ENCODE data around the gene GLRX5.

Gene GLRX5

DNA sequence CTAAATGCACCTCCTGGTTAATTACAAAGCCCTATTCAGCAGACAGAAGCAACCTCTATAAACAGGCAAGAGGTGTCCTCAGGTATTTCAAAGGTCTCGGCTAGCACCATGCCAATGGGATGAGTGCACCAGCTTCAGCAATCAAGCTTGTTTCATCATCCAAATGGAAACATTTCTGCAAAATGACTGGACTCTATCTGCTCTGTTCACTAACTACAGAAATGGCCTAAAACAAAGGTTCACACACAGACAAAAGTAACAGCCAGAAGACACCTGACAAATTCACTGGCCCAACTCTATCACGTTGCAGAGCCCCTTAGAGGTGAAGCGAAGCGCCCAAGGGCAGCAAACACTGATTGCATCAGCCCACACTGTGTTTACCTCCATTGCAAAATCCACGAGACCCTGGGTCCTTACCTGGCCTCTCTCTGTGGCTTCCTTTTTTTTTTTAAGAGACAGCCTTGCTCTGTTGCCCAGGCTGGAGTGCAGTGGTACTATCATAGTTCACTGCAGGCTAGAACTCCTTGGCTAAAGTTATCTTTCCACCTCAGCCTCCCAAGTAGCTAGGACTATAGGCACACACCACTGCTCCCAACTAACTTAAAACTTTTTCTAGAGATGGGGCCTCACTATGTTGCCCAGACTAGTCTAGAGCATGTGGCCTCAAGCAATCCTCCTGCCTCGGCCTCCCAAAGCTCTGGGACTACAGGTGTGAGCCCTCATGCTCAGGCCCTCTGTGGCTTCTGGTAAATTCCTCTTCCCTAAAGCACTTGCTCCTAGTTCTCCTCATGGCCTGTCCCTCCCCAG, 9.9 kb upstream of the GLRX5 start:
- Histone ChIP-seq H3K79me2 (ENCODE audit: low read length) (peaks cover 9% of the 10 kb centered on the region), H3K27ac (ENCODE audit: low read length) (no peak overlapping the region), H3K36me3 (replicated peaks; ENCODE audit: low read depth, low read length) (peaks cover 7% of the 10 kb centered on the region), H3K27me3 (ENCODE audit: low read depth, low read length) (no peaks in the 10 kb centered on the region), H3K9me3 (ENCODE audit: insufficient read depth, low read length) (no peaks in the 10 kb centered on the region), H4K20me1 (ENCODE audit: insufficient read depth, low read length) (no peaks in the 10 kb centered on the region), H2AFZ (ENCODE audit: low read depth, low read length) (no peak overlapping the region), H3K4me3 (ENCODE audit: low read length) (no peak overlapping the region), H3K4me2 (ENCODE audit: low read length) (no peak overlapping the region), H3K9ac (ENCODE audit: low read length) (no peak overlapping the region), H3K4me1 (ENCODE audit: low read length) (peaks cover 56% of the 10 kb centered on the region)
- TF ChIP-seq, protein P1, sequence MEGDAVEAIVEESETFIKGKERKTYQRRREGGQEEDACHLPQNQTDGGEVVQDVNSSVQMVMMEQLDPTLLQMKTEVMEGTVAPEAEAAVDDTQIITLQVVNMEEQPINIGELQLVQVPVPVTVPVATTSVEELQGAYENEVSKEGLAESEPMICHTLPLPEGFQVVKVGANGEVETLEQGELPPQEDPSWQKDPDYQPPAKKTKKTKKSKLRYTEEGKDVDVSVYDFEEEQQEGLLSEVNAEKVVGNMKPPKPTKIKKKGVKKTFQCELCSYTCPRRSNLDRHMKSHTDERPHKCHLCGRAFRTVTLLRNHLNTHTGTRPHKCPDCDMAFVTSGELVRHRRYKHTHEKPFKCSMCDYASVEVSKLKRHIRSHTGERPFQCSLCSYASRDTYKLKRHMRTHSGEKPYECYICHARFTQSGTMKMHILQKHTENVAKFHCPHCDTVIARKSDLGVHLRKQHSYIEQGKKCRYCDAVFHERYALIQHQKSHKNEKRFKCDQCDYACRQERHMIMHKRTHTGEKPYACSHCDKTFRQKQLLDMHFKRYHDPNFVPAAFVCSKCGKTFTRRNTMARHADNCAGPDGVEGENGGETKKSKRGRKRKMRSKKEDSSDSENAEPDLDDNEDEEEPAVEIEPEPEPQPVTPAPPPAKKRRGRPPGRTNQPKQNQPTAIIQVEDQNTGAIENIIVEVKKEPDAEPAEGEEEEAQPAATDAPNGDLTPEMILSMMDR (IDR thresholded peaks at IDR 0.05; ENCODE audit: low read depth, low read length): no peak
- TF ChIP-seq EZH2phosphoT487 (IDR thresholded peaks at IDR 0.05; ENCODE audit: low read depth): no peak

DNA sequence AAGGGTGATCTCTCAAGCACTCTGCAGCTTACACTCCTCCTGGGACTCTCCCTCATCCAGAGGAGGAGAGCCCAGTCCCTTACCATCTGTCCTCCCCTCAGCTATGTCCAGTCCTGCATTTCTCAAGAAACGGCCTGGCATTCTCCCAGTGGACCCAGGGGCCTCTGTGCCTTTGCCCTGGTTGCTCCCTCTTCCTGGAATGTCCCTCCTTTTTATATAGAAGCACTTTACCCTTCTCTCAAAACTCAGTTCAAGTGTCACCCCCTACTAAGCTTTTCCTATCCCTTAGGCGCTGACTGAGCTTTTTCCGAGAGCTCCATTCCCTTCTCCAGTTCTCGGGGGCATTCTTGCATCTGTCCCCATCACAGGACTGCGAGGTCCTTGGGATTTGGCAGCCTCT, 8.9 kb upstream of the GLRX5 start:
- H3K79me2 ChIP-seq (ENCODE audit: low read length): peaks cover 20% of the 10 kb centered on the region
- H3K4me2 ChIP-seq (ENCODE audit: low read length): no peak overlapping the region
- peaks cover 10% of the 10 kb centered on the region for H3K36me3 ChIP-seq (replicated peaks; ENCODE audit: low read depth, low read length)
- H2AFZ ChIP-seq (ENCODE audit: low read depth, low read length): no peak overlapping the region
- no peaks in the 10 kb centered on the region for H3K9me3 ChIP-seq (ENCODE audit: insufficient read depth, low read length)
- H4K20me1 ChIP-seq (ENCODE audit: insufficient read depth, low read length): peaks cover 7% of the 10 kb centered on the region
- H3K27ac ChIP-seq (ENCODE audit: low read length): no peak overlapping the region
- H3K4me1 ChIP-seq (ENCODE audit: low read length): peaks cover 47% of the 10 kb centered on the region
- H3K9ac ChIP-seq (ENCODE audit: low read length): no peak overlapping the region
- H3K27me3 ChIP-seq (ENCODE audit: low read depth, low read length): no peaks in the 10 kb centered on the region
- no peak overlapping the region for H3K4me3 ChIP-seq (ENCODE audit: low read length)
- TF ChIP-seq EZH2phosphoT487 (IDR thresholded peaks at IDR 0.05; ENCODE audit: low read depth): no peak
- TF ChIP-seq, protein P1 (IDR thresholded peaks at IDR 0.05; ENCODE audit: low read depth, low read length): no peak

DNA sequence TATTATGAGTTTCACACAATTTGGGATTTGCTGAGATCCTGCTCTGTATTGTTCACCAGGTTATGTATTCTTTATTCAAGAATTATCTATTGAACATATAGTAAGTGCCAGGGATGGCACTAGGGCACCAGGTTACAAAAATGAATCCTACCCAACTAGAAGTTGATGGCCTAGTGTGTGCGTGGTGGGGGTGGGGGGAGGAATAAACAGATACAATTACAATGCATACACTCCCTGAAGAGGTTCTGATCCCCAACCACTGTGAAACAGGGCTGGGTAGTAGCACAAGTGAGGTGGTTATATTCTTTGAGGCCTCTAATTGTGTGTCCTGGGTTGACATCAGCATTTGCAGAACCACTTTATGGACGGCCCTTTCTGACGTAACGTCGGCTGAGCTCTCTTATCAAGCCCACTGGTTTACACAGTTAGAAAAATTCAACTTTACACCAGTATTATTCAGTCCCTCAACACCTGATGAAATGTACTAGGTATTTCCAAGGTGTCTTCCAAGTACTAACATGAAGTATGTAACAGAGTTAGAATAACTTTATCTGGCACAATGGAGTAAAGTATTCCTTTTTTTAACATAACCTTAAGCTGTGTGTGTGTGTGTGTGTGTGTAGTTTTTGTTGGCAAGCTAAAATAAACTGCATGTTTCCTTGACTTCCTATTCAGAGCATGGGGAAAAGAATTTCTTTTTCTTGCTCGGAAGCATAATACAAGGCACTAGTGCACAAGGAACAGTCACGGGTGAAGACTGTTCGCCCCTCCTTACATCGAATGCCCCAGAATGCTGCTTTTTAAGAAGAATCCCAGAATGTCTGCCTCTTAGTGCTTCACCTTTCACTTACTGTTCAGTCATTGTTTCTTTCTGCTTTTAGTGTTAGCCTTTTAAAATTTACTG, 8.1 kb upstream of the GLRX5 start:
- H3K9ac ChIP-seq (ENCODE audit: low read length): no peak overlapping the region
- H3K27me3 ChIP-seq (ENCODE audit: low read depth, low read length): no peaks in the 10 kb centered on the region
- peaks cover 15% of the 10 kb centered on the region for H3K36me3 ChIP-seq (replicated peaks; ENCODE audit: low read depth, low read length)
- H3K4me2 ChIP-seq (ENCODE audit: low read length): no peak overlapping the region
- no peaks in the 10 kb centered on the region for H3K9me3 ChIP-seq (ENCODE audit: insufficient read depth, low read length)
- H3K4me3 ChIP-seq (ENCODE audit: low read length): no peak overlapping the region
- H2AFZ ChIP-seq (ENCODE audit: low read depth, low read length): no peak overlapping the region
- TF ChIP-seq EZH2phosphoT487 (IDR thresholded peaks at IDR 0.05; ENCODE audit: low read depth): no peak
- TF ChIP-seq, protein P1 (IDR thresholded peaks at IDR 0.05; ENCODE audit: low read depth, low read length): no peak
- H3K27ac ChIP-seq (ENCODE audit: low read length): no peak overlapping the region
- H3K4me1 ChIP-seq (ENCODE audit: low read length): peaks cover 48% of the 10 kb centered on the region
- peaks cover 7% of the 10 kb centered on the region for H4K20me1 ChIP-seq (ENCODE audit: insufficient read depth, low read length)
- peaks cover 28% of the 10 kb centered on the region for H3K79me2 ChIP-seq (ENCODE audit: low read length)
